Measurements from ENCODE around the gene GJA5.

GJA5 gene

DNA sequence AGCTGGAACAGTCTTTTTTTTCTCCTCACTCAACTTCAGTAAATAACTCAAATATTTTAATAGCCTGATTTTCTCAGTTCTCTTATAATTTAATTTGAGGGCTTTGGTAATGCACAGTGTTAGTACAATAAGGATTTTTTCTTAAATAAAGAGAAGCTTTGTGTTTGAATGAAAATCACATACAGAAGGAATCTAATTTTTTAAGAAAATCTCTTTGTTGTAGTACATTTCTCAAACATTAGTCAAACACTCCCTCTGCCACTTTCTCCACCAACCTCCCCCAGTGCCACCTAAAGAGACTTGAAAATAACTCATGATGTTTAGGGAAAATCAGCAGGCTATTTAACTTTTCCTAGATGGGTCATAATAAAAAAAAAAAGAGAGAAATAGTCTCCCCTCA is 47.8 kb downstream of the GJA5 start:
- H3K4me3 ChIP-seq (ENCODE audit: low read depth, low read length) = no peak overlapping the region
- TF ChIP-seq CTCF (IDR thresholded peaks at IDR 0.05; ENCODE audit: control insufficient read depth, extremely low read depth, insufficient read depth) = no peak
- DNase-seq (ENCODE audit: low read depth) = no peak
